PC-9 (cell line): Measurements from ENCODE around the gene EML6.

Source experiments
- CTCF ChIP-seq: fragments of 200-600 bp; sonication (generic); conservative IDR thresholded peaks from 2 replicates; pipeline ENCODE4 v1.6.1; 2017; ENCODE audit warnings: mixed run types, antibody characterized with exemption, mild to moderate bottlenecking, moderate library complexity
- EZH2 ChIP-seq: fragments of 200-600 bp; sonication (generic); IDR thresholded peaks from 2 replicates; pipeline ENCODE4 v1.8.0; 2017; ENCODE audit warnings: antibody characterized with exemption, low read depth

DNA sequence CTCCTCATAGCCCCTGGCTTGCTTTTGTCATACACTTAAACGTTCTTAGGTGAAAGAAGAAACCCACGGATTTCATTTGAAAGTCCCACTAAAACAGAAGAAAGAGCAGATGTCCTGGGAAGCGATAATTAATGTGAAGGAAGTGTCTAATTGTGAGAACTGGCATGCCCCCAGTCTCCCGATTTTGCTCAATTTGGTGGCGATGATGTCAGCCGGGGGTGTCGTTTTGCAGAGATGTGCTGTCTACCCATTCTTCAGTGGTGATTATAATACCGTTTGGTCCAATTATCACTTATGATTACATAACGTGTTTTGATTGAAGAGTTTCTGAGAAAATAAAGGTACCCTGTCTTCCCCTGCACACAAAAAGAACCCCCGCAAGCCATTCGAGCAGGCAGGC, 223.7 kb downstream of the EML6 start:
- TF ChIP-seq CTCF (no peak), EZH2 (no peak)
